Erythroblast (primary cell): ENCODE measurements around the gene CELF4.

ENCODE experiments used
- DNase-seq, 2 experiments: peaks; one replicate each; lab custom pipeline; 2025; lab: John Stamatoyannopoulos, UW
- GATA1 ChIP-seq: IDR thresholded peaks from 2 replicates; pipeline ENCODE4 v1.6.1; 2011; ENCODE audit warnings: low read depth, mild to moderate bottlenecking, control low read depth, low read length, moderate library complexity
- POLR2A ChIP-seq: IDR thresholded peaks from 2 replicates; pipeline ENCODE4 v1.6.1; 2011; ENCODE audit warnings: mild to moderate bottlenecking, low read length

The CELF4 gene

DNA sequence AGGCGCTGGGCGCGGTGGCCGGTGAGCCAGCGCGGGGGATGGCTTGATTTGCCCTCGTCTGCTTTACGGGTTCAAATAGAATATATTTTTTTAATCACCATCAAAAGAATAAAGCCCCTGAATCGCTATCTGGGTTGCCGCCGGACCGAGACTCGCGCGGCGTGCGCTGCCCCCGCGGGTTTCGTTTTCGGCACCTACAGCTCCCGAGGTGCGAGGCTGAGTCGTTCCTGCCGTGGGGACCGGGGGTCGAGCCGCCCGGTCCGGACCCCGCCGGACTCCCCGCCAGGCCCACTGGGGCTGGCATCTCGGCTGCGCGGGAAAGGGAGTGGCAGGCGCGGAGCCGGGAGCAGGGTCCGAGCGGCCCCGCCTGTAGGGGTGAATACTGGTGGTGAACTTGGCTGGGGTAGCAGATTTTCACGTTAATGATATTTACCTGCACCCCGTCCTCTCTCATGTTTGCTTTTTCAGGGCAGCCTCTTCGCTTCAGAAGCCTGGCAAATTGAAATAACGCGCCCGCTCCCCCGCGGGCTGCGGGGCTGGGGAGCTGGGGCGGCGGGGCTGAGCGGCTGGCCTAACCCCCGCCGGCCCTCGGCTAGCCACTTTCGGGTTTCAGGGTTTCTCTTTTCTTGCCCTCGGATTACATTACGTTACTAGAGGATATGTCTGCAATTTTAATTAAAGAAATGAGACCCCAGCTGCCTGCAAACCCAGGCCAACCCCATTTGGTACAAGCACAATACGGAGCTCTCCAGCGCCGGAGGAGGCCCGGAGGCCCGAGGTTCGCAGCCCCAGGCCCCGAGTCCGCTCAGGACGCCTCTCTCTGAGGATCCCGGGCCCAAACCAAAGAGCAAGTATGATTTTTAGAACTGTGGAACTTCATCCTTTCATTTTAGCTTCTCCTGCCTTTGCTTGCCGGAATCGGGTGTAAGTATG is 1.7 kb upstream of the CELF4 start:
- no peak for TF ChIP-seq GATA1
- TF ChIP-seq POLR2A, result no peak
- DNase-seq, result no peak

GRCh38 chr18:37566479-37567060 is 972 bp upstream of the CELF4 start:
- no peak for DNase-seq
- TF ChIP-seq POLR2A (no peak), GATA1 (no peak)

- TF ChIP-seq POLR2A, result no peak
- TF ChIP-seq GATA1, result no peak
- DNase-seq, result no peak
These were observed 430 bp upstream of the CELF4 start for GRCh38 chr18:37565977-37566478.

GRCh38 chr18:37564711-37565100 is 892 bp downstream of the CELF4 start:
- DNase-seq, result peak; percentile 31 to 36
- no peak for TF ChIP-seq GATA1
- no peak for TF ChIP-seq POLR2A

DNA sequence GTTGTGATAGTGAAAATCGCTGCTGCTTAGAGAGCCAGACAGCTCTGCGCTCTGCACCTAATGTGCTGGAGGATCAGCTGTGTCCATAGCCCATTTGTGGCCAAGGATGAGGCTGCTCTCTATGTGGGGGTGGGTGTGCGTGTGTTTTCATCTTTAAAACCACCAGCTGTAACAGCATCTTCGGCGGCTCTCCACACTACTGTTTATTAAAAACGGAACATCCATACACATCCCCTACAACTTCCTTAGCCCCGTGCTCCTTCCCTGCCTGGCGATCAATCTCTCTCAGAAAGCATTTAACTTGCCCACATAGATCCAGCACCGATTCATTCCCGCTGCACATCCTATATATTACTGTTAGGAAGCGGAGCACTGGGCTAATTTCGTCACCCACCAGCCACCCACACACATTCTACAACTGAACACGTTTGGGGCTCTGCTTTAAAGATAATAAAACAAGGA is 1.6 kb downstream of the CELF4 start:
- TF ChIP-seq GATA1, result no peak
- no peak for TF ChIP-seq POLR2A
- no peak for DNase-seq

DNA sequence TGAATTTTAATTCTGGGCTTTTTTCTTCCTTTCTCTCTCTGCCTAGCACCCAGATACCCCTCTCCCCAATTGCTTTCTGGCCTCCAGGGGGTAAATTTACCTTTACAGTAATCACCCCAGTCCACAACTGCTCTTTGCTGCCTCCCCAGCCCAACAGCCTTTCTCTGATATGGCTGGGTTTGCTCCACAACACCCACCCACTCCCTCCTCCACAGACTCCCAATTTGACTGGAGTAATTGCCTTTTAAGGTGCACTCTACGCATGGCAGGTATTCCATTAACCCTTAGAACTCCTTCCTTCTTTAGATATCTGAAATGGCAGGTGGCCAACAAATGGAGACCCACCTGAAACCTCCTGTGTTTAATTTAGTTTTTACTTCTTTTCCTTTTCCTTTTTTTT is 3.6 kb downstream of the CELF4 start:
- TF ChIP-seq GATA1, result no peak
- TF ChIP-seq POLR2A, result no peak
- DNase-seq, result no peak

DNA sequence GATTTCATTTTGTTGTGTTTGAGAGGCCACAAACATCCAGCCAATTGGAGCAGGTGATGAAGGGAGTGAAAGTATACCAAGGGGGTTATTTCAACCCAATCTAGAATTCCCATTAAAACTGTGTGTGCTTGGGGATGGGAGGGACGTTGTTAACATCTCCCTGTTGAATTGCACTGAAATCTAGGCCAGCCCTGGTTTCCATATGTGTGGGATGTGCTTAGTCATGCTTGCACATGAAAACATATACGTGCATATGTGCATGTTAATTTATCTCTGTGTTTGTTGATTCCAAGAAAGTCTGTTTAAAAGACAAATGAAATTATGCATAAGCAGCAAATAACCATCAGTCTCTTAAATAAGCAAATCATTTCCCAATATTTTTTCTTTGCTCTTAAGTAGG is 5.6 kb downstream of the CELF4 start:
- TF ChIP-seq GATA1 (no peak), POLR2A (no peak)
- peak in 1 of 2 experiments; percentile 23 for DNase-seq

- DNase-seq, result no peak
These were observed 6.4 kb downstream of the CELF4 start for GRCh38 chr18:37559194-37559593.

GRCh38 chr18:37554399-37554787 is 11.2 kb downstream of the CELF4 start:
- no peak for TF ChIP-seq GATA1
- no peak for TF ChIP-seq POLR2A
- no peak for DNase-seq

More at GRCh38 chr18:37559194-37559593, 6.4 kb downstream of the CELF4 start:
- TF ChIP-seq POLR2A (no peak), GATA1 (no peak)

DNA sequence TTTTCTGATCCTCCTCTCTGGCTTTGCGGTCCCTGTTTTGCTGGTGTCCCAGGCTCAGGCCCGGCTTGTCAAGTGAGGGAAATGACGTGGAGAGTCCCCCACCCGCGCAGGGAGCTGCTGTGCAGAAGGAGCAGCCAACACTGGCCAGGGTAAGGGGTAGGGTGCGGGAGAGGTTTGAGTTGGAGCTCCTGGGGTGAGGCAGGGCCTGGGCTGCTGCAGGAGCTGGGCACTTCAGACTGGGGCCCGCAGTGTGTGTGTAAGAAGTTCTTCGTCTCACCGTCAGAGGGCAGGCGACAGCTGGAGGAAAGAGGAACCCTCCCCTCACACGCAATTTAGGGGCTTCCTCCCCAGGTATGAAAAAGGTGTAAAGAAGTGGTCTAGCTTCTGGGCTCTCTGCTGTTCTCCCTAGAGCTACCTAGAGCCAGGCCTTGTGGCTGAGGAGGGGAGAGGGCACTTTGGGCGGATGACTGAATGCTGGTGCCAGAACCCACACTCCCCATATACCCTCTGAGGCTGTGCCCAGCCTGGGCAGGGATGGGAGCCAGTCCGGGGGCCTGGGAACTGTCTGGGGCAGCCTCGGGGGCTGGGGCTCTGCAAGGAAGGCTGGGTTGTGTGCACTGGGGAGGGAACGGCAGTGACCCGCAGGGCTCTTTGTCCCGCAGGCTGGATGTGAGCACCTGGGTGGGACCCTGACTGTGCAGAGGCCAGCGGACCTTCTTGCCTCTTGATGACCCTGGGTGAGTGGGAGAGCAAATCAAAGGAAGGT is 11.8 kb downstream of the CELF4 start:
- no peak for TF ChIP-seq POLR2A
- no peak for TF ChIP-seq GATA1
- peak in 1 of 2 experiments; percentile 12 for DNase-seq

GRCh38 chr18:37552286-37552685 is 13.3 kb downstream of the CELF4 start:
- TF ChIP-seq POLR2A (no peak), GATA1 (no peak)
- no peak for DNase-seq

- DNase-seq, result no peak
- TF ChIP-seq GATA1, result no peak
- no peak for TF ChIP-seq POLR2A
These were observed 13.8 kb downstream of the CELF4 start for GRCh38 chr18:37551846-37552245.

DNA sequence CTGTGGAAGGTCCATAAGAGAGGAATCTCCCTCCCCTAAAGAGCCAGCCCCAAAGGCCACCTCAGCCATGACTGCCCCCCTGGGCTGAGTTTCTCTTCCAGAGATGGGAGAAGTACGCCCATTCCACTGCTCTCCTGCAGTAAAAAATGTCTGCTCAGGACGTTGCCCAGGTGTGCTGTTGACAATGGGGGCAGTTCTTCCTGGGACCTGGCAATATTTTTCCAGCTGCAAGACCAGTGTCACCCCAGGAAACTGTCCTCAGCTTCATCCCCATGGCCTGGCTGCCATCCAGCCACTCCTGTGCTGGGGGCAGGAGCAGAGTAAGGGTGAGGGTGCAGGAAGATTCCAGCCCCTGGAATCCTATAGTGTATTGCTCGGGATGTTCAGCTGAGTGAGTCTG is 14.3 kb downstream of the CELF4 start:
- no peak for TF ChIP-seq POLR2A
- TF ChIP-seq GATA1, result no peak
- no peak for DNase-seq
